ENCODE measurements around the gene SLC49A4.

DNA sequence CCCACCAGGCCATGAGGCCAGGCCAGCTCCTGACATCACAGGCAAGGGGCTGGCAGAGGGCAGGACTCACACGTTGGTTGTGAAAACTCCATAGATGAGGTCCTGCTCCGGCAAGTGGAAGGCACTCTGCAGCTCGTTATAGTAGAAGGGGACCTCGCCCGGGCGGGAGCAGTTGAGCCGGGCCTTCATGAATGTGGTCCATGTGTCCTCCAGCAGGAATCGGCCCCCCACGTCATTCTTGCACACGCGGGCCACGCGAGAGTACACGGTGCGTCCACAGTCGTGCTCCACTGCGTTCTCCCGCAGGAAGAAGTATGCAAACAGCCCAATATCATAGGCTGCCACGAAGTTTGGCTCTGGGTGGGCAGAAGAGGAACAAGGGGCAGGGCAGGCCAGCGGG is 131.5 kb downstream of the SLC49A4 start:
- TF ChIP-seq, protein P1, sequence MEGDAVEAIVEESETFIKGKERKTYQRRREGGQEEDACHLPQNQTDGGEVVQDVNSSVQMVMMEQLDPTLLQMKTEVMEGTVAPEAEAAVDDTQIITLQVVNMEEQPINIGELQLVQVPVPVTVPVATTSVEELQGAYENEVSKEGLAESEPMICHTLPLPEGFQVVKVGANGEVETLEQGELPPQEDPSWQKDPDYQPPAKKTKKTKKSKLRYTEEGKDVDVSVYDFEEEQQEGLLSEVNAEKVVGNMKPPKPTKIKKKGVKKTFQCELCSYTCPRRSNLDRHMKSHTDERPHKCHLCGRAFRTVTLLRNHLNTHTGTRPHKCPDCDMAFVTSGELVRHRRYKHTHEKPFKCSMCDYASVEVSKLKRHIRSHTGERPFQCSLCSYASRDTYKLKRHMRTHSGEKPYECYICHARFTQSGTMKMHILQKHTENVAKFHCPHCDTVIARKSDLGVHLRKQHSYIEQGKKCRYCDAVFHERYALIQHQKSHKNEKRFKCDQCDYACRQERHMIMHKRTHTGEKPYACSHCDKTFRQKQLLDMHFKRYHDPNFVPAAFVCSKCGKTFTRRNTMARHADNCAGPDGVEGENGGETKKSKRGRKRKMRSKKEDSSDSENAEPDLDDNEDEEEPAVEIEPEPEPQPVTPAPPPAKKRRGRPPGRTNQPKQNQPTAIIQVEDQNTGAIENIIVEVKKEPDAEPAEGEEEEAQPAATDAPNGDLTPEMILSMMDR (IDR thresholded peaks at IDR 0.05): no peak
- TF ChIP-seq POLR2A (IDR thresholded peaks at IDR 0.05): no peak

All from lower leg skin (tissue), 3 donors.